HepG2 (cell line): Measurements from ENCODE around the gene PCOLCE2. TPM values are rescaled to one million over a fixed set of nuclear protein-coding genes. Genes with fewer than 3 reads are reported as not detected.

Experiments
- ATAC-seq: fragments of 200-7000 bp; cut with Tn5 transposase; 3 replicates; pipeline ENCODE4 v1.9.1; 2020; ENCODE audit warnings: mild to moderate bottlenecking, moderate library complexity
- BruUV-seq: library from RNA; stranded (reverse); fragments of 400-500 nt; replicated peaks from 2 replicates; lab custom pipeline; 2021; lab: Mats Ljungman, UMichigan
- CTCF ChIA-PET: fragments of 300-600 bp; formaldehyde crosslinking; extraction: SDS; loops from one replicate; lab custom pipeline; 2021; ENCODE audit warnings: low total read pairs, inconsistent platforms, low intra/inter-chr PET ratio; lab: Yijun Ruan, JAX
- POLR2A ChIA-PET: fragments of 350-600 bp; sonication (Branson Sonifier 250); formaldehyde crosslinking; loops from one replicate; lab custom pipeline; 2020; ENCODE audit warnings: antibody characterized with exemption, inconsistent platforms; lab: Yijun Ruan, JAX
- DNase-seq: peaks from one replicate; pipeline ENCODE4 v3.0.0-alpha.2; 2015; ENCODE audit warnings: low spot score
- FAIRE-seq: peaks from 3 replicates; lab custom pipeline; 2011; peaks lifted over from hg19 to GRCh38; lab: Jason Lieb, UNC
- H2AFZ ChIP-seq: one replicate; pipeline ENCODE4 v1.6.1; 2011; ENCODE audit warnings: low read length, inconsistent platforms
- H3K27ac ChIP-seq: fragments of 300-600 bp; 3 replicates; pipeline ENCODE4 v1.8.0; 2011; ENCODE audit warnings: mixed run types, mild to moderate bottlenecking, mixed read lengths, low read length, inconsistent platforms; ENCODE audit not compliant: insufficient read depth; ENCODE audit errors: extremely low read length
- H3K27me3 ChIP-seq, 2 experiments: fragments of 200-600 bp in 1 of 2; 2 replicates in 1 of 2; 3 replicates in 1 of 2; pipeline versions ENCODE4 v1.6.0 to v1.8.0; 2011; ENCODE audit warnings: low read length in 2 of 2, mild to moderate bottlenecking in 2 of 2, moderate library complexity in 2 of 2, inconsistent platforms in 1 of 2; ENCODE audit not compliant: insufficient read depth in 2 of 2, control insufficient read depth in 1 of 2
- H3K36me3 ChIP-seq, 2 experiments: fragments of 200-600 bp in 1 of 2; replicated peaks in 1 of 2; 2 replicates in 1 of 2; 3 replicates in 1 of 2; pipeline versions ENCODE4 v1.5.1 to v1.8.0; 2011; ENCODE audit warnings: low read length in 2 of 2, inconsistent platforms in 1 of 2; ENCODE audit not compliant: insufficient read depth in 2 of 2, control insufficient read depth in 1 of 2
- H3K4me1 ChIP-seq: 2 replicates; pipeline ENCODE4 v1.5.1; 2012; ENCODE audit warnings: low read length, inconsistent platforms; ENCODE audit not compliant: insufficient read depth
- H3K4me2 ChIP-seq: 2 replicates; pipeline ENCODE4 v1.6.0; 2011; ENCODE audit warnings: low read depth, low read length, inconsistent platforms
- H3K4me3 ChIP-seq, 3 experiments: fragments of 200-600 bp in 1 of 3; sonication (generic), shearing (Covaris generic) in 1 of 3; replicated peaks in 1 of 3; 2 replicates each; pipeline ENCODE4 v1.5.1; 2011 to 2016; ENCODE audit warnings: low read length in 3 of 3, inconsistent platforms in 2 of 3, low read depth in 2 of 3, mild to moderate bottlenecking in 2 of 3, control low read depth in 1 of 3, mixed read lengths in 1 of 3; ENCODE audit not compliant: insufficient read depth in 1 of 3
- H3K79me2 ChIP-seq: one replicate; pipeline ENCODE4 v1.6.1; 2011; ENCODE audit warnings: low read length, inconsistent platforms; ENCODE audit not compliant: insufficient read depth
- H3K9ac ChIP-seq: 2 replicates; pipeline ENCODE4 v1.6.0; 2011; ENCODE audit warnings: mild to moderate bottlenecking, low read depth, low read length, inconsistent platforms; ENCODE audit not compliant: insufficient read depth
- H3K9me3 ChIP-seq: 2 replicates; pipeline ENCODE4 v1.5.1; 2012; ENCODE audit warnings: mild to moderate bottlenecking, low read length
- H4K20me1 ChIP-seq: 2 replicates; pipeline ENCODE4 v1.6.0; 2011; ENCODE audit warnings: inconsistent platforms, mild to moderate bottlenecking, low read length, moderate library complexity; ENCODE audit not compliant: insufficient read depth
- ARID2 ChIP-seq: sonication (generic); formaldehyde crosslinking; IDR thresholded peaks from 2 replicates; pipeline ENCODE4 v1.8.1; 2022; ENCODE audit warnings: mild to moderate bottlenecking, missing genetic modification reagents, borderline replicate concordance
- ARID4A ChIP-seq: sonication (generic); formaldehyde crosslinking; IDR thresholded peaks from 2 replicates; pipeline ENCODE4 v1.5.0; 2020; ENCODE audit warnings: mild to moderate bottlenecking, missing genetic modification reagents, borderline replicate concordance
- HNRNPLL ChIP-seq: fragments of 200-400 bp; formaldehyde crosslinking; IDR thresholded peaks from 2 replicates; pipeline ENCODE4 v1.6.1; 2017; ENCODE audit warnings: mild to moderate bottlenecking, low read depth, low read length; ENCODE audit not compliant: poor library complexity, severe bottlenecking
- KDM4B ChIP-seq: sonication (generic); formaldehyde crosslinking; IDR thresholded peaks from 2 replicates; pipeline ENCODE4 v1.4.0; 2020; ENCODE audit warnings: missing genetic modification reagents
- LRRFIP1 ChIP-seq: sonication (generic); formaldehyde crosslinking; conservative IDR thresholded peaks from 2 replicates; pipeline ENCODE4 v1.4.0; 2020; ENCODE audit warnings: missing genetic modification reagents
- NONO ChIP-seq, 2 experiments: fragments of 450-650 bp in 1 of 2; sonication (generic) in 1 of 2; formaldehyde crosslinking in 1 of 2; IDR thresholded peaks in 1 of 2; conservative IDR thresholded peaks in 1 of 2; 2 replicates each; pipeline versions ENCODE4 v1.6.1 to v1.8.0; 2017 to 2022; ENCODE audit warnings: mild to moderate bottlenecking in 1 of 2, missing genetic modification reagents in 1 of 2, moderate library complexity in 1 of 2
- NR2F2 ChIP-seq: IDR thresholded peaks from 2 replicates; pipeline ENCODE4 v1.6.1; 2012; ENCODE audit warnings: low read depth, inconsistent platforms, borderline replicate concordance
- PITX1 ChIP-seq: sonication (generic); formaldehyde crosslinking; IDR thresholded peaks from 2 replicates; pipeline ENCODE4 v1.5.1; 2020; ENCODE audit warnings: mild to moderate bottlenecking, missing genetic modification reagents
- REL ChIP-seq: sonication (generic); formaldehyde crosslinking; conservative IDR thresholded peaks from 2 replicates; pipeline ENCODE4 v1.8.0; 2022; ENCODE audit warnings: mild to moderate bottlenecking, missing genetic modification reagents, moderate library complexity
- SIN3A ChIP-seq: IDR thresholded peaks from 2 replicates; pipeline ENCODE4 v1.6.1; 2011; ENCODE audit warnings: low read depth, mild to moderate bottlenecking, control low read depth, low read length, borderline replicate concordance
- XBP1 ChIP-seq: sonication (generic); formaldehyde crosslinking; IDR thresholded peaks from 2 replicates; pipeline ENCODE4 v1.5.0; 2020; ENCODE audit warnings: missing genetic modification reagents
- ZBTB34 ChIP-seq: sonication (generic); formaldehyde crosslinking; IDR thresholded peaks from 2 replicates; pipeline ENCODE4 v1.8.0; 2022; ENCODE audit warnings: mild to moderate bottlenecking, missing genetic modification reagents
- WGBS: methylation state at CpG from one replicate; pipeline ENCODE4 v1.1.6; 2017; ENCODE audit warnings: low lambda C conversion rate; 5-methylcytosine and 5-hydroxymethylcytosine counted together
- in situ Hi-C: cut with HindIII; loops from 2 replicates; pipeline ENCODE4 v1.10.0; 2017; ENCODE audit warnings: low pct_unique_long_range_greater_than_20kb; ENCODE audit not compliant: extremely low pct_ligation_motif_present
- intact Hi-C: fragments of 100-400 bp; cut with micrococcal nuclease; formaldehyde crosslinking; loops from one replicate; pipeline ENCODE4 v1.10.0; 2022; ENCODE audit not compliant: unreplicated experiment
- polyA plus RNA-seq, 8 experiments: library from polyadenylated mRNA; depleted of rRNA in 3 of 8; stranded (reverse) in 7 of 8; unstranded in 1 of 8; fragments of >200 nt; fragmentation: Illumina TruSeq in 4 of 8; extraction: Trizol in 4 of 8; gene quantifications; 2 replicates each; pipeline versions ENCODE4 v1.2.1 to v1.2.3, GENCODE V29; 2011 to 2016; ENCODE audit warnings: low read depth in 4 of 8, missing spikeins in 1 of 8, mixed read lengths in 1 of 8; ENCODE audit not compliant: insufficient read depth in 1 of 8
- total RNA-seq, 5 experiments: library from RNA; depleted of rRNA; stranded (reverse); fragments of >200 nt; fragmentation: Illumina TruSeq; extraction: Trizol; gene quantifications; 2 replicates each; pipeline ENCODE4 v1.2.3, GENCODE V29; 2016; ENCODE audit warnings: low read depth in 1 of 5

Gene PCOLCE2
- total and polyA plus RNA-seq, 2 of the 13 experiments (the other 11 are each of a cell fraction or from before 2014, with no cell fraction given): 0.71 to 2.0 TPM

GRCh38 chr3:142878649-142879300, 10.1 kb downstream of the PCOLCE2 start:
- no peak overlapping the region for H3K4me2 ChIP-seq
- H3K79me2 ChIP-seq: no peaks in the 10 kb centered on the region
- intact Hi-C loops (no loop called here), in situ Hi-C loops (no loop called here)
- H2AFZ ChIP-seq: no peak overlapping the region
- peaks cover 0 to 6% of the 10 kb centered on the region in 2 experiments; a peak in 2 of 5 replicates for H3K27me3 ChIP-seq
- POLR2A ChIA-PET: no interaction called here
- 47% methylated on average over 4 of the region's 4 CpGs for WGBS
- CTCF ChIA-PET: no interaction called here
- no peak overlapping the region for H3K9ac ChIP-seq
- no peak for FAIRE-seq
- TF ChIP-seq ZBTB34: no peak
- no peak for TF ChIP-seq XBP1 (CRISPR knock-in tag)
- TF ChIP-seq NONO (IDR thresholded peaks at IDR 0.05): no peak
- no peak for TF ChIP-seq NONO (CRISPR knock-in tag; conservative IDR thresholded peaks at IDR 0.05)
- TF ChIP-seq ARID2 (CRISPR knock-in tag): no peak
- no peak for TF ChIP-seq NR2F2
- no peak for TF ChIP-seq REL (CRISPR knock-in tag)
- TF ChIP-seq ARID4A (CRISPR knock-in tag): no peak
- TF ChIP-seq KDM4B (CRISPR knock-in tag): no peak
- no peak for TF ChIP-seq SIN3A
- no peak for TF ChIP-seq HNRNPLL
- TF ChIP-seq PITX1: no peak
- no peak for TF ChIP-seq LRRFIP1 (CRISPR knock-in tag)
- TF ChIP-seq, all 625 proteins: peak for 0
- Histone ChIP-seq H3K36me3 (no peaks in the 10 kb centered on the region), H3K27ac (no peak overlapping the region), H3K9me3 (no peaks in the 10 kb centered on the region), H3K4me1 (no peaks in the 10 kb centered on the region), H4K20me1 (no peaks in the 10 kb centered on the region), H3K4me3 (no peak overlapping the region)
- no peak for ATAC-seq
- no peak for DNase-seq
- BruUV-seq: no TSS peak
